CMK (cell line): ENCODE measurements around the gene SALL4.
"Not testable (repeated sequence)": the region's sequence is repeated elsewhere in the genome, so short reads cannot be mapped to it uniquely, and the experiment has no call there.

ENCODE experiments used
- DNase-seq: peaks from one replicate; pipeline ENCODE4 v3.0.0-alpha.2; 2010; ENCODE audit warnings: low read depth

The SALL4 gene

DNA sequence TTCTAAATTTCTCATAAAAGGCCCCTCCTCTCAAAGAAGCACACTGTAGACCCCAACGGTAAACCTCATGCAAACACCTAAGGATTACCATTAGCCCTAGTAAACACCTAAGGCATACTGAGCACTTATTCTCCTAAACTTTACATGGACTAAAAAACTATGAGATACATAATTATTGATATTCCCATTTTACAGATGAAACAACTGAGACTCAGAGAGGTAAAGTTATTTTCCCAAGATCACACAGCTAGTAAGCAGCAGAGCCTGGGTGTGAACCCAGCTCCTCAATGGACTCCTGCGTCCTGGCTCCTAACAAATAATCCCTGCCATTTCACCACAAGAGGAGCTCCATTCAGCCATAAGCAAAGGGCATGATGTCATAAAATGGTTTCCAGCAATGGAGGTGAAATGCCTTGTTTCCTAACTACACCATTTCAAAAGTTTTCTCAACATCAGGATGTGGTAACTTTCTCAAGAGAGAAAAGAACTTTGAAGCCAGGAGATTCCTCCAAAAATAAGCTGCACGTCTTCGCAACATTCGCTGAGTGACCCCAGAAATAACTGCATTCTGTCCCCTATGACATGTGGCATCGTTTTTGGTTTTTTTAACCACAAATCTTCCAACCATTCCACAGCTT is 38.2 kb downstream of the SALL4 start:
- no peak for DNase-seq

- no peak for DNase-seq
Measured at GRCh38 chr20:51760905-51761546, 41.3 kb downstream of the SALL4 start.

- DNase-seq: no peak
Measured at GRCh38 chr20:51759769-51760510, 42.4 kb downstream of the SALL4 start.

GRCh38 chr20:51758978-51759544 is 43.3 kb downstream of the SALL4 start:
- no peak for DNase-seq

GRCh38 chr20:51757226-51757625 is 45.1 kb downstream of the SALL4 start:
- DNase-seq: no peak

DNA sequence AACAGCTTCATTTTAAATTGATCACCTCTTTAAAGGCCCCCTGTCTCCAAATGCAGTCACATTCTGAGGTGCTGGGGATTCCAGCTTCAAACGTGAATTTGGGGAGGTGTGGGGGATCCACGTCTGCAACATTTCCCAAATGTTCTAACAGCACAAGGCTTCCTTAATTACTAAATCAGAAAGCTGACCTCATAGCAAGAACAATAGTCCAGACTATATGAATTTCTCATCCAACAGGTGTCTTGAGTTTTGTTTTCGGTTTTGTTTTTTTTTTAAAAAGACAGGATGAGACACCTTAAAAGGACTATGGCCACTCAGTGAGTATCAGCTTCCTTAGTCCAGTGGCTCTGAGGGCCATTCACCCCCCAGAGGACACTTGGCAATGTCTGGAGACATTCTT is 45.7 kb downstream of the SALL4 start:
- no peak for DNase-seq

DNA sequence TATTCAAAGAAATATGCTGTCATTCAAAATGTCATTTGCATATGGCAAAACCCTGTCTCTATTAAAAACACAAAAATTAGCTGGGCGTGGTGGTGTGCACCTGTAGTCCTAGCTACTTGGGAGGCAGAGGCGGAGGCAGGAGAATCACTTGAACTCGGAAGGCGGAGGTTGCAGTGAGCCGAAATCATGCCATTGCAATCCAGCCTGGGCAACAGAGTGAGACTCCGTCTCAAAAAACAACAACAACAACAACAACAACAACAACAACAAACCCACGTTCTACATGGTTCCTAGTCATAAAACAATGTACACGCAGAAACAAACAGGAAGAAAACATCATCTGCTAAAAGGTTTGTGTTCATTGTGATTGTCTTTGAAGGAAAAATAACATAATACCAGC is 49.1 kb downstream of the SALL4 start:
- not testable (repeated sequence) for DNase-seq

DNA sequence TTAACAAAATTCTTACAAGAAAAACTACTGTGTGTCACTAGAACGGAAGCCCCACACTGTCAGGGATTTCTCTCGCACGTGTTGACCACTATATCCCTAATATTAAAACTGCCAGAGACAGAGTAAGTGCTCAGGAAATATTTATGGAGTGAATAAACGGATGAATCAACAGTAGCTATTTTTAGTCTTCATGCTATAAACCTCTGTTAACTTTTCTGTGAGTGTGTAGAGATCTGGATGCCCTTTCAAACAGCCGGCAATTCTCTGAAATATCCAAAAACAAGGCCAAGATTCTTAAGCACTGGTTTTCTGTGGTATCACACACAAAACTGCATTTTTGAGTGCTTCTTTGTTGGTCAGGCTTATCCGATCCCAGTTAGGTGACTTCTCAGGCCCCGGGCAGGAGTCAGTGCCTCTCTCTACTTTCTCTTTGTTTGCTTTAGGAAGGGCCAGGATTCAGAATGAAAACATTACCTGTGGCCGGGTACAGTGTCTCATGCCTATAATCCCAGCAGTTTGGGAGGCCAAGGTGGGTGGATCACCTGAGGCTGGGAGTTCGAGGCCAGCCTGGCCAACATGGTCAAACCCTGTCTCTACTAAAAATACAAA is 49.9 kb downstream of the SALL4 start:
- no peak for DNase-seq

- no peak for DNase-seq
Measured at GRCh38 chr20:51750770-51751388, 51.4 kb downstream of the SALL4 start.

DNA sequence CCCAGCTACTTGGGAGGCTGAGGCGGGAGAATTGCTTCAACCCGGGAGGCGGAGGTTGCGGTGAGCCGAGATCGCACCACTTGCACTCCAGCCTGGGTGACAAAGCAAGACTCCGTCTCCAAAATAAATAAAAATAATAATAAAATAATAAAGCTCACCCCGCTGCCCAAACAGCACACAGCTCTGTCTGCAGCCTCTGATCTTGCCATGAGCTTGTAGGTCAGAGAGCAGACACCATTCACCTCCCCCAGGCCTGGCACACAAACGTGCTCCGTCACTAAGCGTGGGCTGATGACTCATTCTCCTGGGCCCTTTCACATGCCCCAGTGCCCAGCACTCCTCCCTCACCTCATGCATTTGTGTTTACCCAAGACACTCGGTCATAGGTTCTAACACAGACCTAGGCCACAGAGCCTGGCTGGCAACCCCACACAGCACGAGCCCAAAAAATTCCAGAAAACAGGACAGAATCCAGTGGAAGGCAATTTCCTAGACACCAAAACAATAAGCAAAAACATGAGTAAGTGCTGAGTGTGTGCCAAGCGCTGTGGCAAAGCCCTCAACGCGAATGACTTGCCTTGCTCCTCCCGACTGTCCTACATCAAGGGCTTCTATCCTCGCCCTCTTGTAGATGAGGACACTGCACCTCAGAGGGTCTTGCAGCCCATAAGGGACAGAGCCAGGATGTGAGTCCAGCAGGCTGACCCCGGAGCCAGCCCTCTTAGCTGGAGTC is 52.1 kb downstream of the SALL4 start:
- no peak for DNase-seq

DNA sequence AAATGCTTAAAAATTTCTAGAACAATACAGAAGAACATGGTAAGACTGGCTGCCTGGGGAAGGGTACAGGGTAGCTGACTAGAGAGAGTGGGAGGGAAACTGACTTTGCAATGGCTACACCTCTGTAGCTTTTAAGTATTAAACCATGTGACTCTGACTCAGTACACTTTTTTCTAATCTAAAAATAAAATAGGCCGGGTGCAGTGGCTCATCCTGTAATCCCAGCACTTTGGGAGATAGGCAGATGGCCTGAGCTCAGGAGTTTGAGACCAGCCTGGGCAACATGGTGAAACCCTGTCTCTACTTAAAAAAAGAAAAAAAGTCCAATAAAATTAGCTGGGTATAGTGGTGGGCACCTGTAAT is 52.7 kb downstream of the SALL4 start:
- no peak for DNase-seq

DNA sequence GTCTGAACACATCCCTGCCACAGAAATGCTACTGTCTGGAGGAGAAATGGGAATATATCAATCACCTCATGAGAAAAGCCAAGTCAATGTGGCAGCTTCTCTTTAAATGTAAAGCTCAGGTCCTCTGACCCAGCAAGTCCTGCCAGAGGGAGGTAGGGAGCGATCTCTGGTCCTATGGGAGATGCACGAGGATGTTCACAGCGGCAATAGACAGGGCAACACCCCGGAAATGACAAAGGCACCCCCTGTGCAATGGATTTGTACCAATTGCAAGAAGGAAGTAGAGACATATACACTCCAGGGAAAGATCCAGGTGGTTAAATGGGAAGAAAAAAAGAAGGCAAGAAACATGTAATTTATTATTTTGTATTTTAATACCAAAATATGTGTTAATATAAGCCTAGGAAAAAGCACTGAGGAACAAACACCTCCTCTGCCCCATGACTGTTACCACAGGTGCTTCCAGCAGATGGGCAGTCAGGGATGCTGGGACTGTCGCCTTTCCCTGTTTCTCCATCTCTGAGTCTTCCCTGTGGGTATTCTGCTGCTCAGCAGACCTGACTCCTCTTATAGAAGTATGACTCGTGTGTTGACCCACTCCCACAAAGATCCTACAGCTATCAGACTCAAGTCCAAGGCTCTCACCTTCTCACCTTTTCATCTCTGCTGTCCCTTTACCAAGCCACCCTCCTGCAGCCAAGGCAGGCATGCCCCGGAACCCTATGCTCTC is 55.0 kb downstream of the SALL4 start:
- no peak for DNase-seq

DNA sequence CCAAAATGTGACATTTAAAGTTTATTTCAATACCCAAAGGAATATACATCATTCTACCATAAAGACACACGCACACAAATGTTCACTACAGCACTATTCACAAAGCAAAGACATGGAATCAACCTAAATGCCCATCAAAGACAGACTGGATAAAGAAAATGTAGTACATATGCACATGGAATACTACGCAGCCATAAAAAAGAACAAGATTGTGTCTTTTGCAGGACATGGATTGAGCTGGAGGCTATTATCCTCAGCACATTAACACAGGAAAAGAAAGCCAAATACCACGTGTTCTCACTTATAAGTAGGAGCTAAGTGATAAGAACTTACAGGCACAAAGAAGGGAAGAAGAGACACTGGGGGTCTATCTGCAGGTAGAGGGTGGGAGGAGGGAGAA is 56.5 kb downstream of the SALL4 start:
- DNase-seq: no peak

- no peak for DNase-seq
Measured at GRCh38 chr20:51740838-51741237, 61.5 kb downstream of the SALL4 start.

GRCh38 chr20:51740308-51740707 is 62.0 kb downstream of the SALL4 start:
- DNase-seq: not testable (repeated sequence)

DNA sequence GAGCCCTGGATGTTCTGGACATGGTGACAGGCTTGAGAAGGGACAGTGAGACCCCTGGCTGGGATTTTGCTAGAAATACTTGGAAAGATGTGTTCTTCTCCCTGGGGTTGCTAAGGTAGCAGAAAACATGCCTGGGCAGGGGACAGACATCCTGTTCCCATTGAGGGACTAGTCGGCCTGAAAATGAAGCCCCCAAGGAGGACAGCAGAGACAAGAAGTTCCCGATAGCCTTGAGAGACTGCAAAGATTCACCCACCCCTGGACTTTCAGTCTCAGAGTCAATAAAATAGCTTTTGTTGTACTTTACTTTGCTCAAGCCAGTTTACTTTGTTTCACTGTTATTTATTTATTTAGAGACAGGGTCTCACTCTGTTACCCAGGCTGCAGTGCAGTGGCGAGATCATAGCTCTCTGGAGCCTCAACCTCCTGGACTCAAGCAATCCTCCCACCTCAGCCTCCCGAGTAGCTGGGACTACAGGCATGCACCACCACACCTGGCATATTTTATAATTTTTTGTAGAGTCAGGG is 62.5 kb downstream of the SALL4 start:
- no peak for DNase-seq

DNA sequence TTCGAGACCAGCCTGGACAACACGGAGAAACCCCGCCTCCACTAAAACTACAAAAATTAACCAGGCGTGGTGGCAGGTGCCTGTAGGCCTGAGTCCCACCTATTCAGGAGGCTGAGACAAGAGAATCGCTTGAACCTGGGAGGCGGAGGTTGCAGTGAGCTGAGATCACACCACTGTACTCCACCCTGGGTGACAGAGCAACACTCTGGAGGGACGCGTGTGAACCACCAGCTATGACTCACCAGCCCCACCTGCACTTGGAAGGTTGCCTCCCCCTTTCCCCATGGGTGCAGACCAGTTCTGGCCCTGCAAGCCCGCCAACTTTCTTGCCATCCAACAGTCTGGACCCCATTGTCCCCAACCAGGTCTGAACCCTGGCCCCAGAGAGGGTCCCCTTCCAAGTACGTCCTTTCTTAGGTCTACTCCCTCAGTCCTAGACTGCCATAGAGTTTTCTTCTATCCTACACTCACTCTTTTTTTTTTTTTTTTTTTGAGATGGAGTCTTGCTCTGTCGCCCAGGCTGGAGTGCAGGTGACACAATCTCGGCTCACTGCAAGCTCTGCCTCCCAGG is 63.4 kb downstream of the SALL4 start:
- DNase-seq: no peak

DNA sequence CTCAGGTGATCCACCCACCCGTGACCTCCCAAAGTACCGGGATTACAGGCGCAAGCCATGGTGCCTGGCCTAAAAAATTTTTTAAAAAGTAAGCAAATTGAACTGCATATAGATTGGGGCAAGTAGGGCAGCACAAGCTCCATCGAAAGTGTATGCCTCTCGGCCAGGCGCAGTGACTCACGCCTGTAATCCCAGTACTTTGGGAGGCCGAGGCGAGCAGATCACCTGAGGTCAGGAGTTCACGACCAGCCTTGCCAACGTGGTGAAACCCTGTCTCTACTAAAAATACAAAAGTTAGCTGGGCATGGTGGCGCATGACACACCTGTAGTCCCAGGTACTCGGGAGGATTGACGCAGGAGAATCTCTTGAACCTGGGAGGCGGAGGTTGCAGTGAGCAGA is 64.1 kb downstream of the SALL4 start:
- DNase-seq: not testable (repeated sequence)

GRCh38 chr20:51736947-51737346 is 65.4 kb downstream of the SALL4 start:
- DNase-seq: no peak
